Stimulated activated CD4-positive, alpha-beta T cell treated with anti-CD3 and anti-CD28 coated beads, Interleukin-2, amount 100 ng/mL, for 24 hours (primary cell): ENCODE results near the gene TNS3.

ENCODE experiments used
- DNase-seq, 2 donors: peaks; one replicate each; pipeline ENCODE4 v3.0.0-alpha.2; 2020

TNS3 gene

DNA sequence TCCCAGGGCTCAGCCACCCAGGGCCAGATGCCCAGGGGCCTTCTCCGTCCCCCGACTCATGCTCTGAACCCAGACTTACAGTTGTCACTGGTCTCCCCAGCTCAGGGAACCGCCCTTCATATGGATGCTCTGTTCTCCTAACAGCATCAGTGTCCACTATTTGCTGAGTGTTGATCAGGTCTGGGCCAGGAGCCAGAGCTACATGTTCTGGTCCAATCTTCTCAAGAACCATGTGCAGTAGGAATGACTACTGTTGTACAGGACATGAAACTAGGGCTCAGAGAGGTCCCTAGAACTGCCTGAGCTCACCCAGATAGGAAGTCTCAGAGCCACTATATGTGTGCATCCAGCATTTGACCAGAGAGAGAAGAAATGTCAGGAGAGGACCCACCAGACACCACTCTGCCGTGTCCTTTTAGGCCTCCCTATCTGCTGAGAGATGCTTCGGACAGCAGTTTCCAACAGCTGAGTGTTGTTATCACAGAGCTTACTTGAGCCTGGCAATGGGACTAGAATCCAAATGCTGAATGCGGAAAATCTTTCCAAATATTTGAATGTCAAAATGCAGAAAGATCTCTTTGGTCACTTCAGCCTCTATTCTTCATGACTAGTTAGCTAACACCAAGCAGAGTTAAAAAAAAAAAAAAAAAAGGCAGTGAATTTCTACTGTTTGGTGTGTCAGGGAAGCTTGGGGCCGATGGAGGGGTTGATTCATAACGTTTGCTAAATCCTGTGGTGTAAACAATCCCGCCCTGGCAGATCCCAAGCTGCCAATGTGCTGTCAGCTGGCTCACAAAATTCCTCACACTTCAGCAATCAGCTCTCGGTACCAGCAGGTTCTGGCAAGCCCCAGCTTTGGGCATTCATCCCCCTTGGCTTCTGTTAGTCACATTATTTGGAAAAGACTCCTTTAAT, 246.1 kb downstream of the TNS3 start:
- no peak for DNase-seq

DNA sequence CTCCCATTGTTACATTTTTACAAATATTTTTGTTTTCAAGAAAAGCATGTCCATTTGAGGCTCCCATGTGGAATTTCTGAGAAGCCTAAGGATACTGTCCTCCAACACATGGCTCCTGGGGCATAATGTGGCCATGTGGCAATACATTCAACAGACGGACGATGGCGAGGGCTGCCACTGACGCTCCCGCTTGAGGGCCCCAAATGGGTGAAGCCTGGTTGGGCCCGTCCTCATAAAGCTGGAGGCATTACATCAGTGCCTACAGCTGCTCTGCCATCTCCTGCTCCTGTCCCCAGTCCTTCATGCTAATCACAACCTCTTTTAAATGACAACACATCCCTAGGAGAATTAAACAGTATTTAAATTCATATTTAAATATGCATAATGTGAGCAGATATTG, 246.8 kb downstream of the TNS3 start:
- DNase-seq = no peak

DNA sequence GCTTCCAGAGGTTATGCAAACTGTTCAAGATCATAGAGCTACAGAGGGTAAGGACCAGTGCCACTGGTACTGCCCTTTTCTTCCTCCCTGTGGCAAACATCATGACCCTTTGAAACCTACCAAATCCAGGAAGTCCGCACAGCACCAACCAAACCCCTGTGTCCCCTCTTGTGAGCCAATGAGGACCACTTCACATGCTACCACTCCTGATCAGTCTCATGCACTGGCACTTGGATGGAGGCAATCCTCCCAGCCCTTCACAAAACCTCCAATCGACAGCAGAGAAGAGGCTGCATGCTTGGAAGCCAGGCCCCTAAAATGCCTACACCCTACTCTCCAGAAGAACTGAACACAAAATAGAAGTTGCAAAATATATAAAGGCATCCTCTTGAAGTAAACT, 248.0 kb downstream of the TNS3 start:
- DNase-seq = no peak

DNA sequence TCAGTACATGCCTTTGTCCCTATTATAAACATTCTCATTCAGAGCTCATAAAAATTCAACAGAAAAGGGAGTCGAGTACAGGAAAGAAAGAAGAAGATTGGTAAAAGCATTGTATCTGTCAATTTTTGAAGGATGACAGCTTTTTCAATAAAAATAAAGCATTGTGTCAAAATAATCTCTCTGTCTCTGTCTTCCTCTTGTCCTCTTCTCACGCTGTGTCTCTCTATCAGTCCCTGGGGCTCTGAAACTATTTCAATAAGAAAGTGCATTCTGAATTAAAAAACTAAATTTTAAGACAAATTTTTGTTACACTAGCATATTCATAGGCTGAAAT, 248.4 kb downstream of the TNS3 start:
- no peak for DNase-seq

DNA sequence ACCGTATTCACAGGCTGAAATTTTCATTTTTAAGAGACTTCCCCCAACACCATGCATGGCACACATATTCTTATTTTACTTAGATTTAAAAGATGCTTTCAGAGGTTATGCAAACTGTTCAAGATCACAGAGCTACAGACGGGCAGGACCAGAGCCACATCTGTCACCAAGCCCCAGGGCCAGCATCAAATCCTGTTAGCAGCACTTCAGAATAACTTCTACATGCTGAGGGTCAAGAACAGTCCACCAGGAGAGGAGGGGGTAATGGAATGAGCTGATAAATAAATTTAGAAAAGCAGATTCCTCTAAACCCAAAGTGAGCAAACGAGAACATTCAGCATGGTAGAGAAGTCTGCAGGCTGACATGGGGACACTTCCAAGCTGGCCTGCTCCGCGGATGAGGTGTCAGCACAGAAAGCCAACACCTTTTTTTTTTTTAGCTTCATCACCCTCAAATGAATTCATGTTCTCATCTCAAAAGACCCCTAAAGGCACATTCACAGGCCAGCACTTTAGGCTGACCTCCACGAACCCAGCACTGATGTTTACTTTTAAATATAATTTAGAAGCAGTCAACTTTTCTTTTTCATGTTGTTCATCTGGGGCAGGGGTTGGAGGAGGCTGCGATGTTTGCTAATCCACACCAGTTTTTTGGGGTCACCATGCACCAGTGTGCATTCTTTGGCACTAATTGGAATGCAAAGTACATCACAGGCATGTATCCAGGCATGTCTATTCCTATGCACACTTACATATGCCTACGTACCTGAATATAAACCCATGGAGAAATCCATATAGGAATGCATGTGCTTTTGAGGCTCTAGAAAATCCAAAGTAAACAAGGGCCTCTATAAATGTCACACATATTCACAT, 249.0 kb downstream of the TNS3 start:
- DNase-seq = no peak

DNA sequence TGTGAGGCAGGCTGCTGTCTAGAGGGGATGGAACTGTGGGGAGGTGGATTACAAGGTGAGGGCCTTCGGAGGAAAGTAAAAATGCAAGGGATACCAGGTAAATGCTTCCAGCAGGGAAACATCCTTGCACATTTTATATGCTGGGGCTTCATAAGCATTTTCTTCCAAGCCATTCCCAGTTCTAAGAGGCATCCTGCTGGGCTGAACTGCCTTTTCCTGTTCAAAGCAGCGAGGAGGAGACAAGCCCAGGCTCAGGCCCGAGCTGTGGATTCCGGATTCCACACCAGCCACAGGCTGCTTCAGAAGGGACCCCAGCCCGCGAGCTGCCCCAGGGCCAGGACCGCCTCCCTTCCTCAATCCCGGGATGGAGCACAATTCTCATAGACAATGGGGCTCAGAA, 249.7 kb downstream of the TNS3 start:
- DNase-seq = no peak

DNA sequence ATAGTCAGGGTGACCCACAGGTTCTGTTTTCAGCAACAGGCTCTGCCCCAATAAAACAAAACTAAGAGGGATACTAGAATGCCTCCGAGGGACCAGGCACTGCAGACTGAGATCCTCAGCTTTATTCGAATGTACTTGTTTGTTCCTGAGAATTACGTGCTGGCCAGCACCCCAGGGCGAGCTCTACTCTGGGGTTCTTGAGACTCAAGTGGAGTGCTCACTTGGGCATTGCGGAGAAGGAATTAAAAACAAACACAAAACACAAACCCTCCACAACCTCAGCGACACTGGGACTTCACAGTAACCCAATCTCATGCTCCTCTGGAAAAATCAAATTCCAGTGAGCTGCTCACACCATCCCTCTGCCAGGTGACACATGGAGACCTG, 250.7 kb downstream of the TNS3 start:
- no peak for DNase-seq

DNA sequence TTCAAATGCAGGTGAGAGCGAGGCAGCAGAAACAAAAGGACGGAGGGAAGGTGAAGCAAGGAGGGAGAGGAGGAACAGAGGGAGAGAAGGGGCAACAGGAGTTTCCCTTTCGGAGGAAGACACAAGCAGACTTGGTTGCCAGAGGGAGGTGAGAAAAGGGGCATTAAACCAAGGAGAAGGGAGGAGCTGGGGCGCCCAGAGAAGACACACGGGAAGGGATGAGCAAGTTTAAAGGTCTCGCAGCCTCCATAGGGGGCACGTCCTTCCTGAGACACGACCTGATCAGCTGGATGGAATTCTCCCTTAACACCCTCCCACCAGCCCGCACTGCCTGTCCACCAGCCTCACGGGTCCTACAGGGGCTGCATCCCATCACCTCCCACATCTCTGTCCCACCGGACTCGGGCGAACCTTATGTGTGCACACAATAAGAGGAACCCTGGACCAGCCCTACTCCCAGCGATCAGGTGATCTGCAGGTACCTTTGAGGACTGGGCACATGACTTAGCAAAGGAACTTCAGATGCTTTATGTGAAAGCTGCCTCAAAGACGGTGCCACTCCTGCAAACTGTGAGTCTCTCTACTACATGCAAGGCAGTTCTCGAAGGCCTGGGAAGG, 251.2 kb downstream of the TNS3 start:
- no peak for DNase-seq

DNA sequence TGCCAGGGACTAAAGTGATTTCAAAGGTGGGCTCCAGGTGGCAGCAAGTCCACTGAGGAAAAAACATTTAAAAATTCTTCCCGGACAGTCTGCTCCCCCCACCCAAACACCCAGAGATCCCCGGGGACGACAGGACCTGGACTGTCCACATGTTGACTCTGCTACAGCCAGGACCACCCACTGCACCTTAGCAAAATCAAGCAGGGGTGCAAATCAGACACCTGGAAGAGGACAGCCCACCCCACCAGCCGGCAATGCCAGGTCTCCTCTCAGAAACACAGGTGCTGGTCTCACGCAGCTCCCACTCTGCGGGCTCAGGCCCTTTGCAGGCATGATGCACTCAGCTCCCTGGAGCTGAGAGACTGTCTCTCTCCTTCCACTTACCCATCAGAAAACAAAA, 251.9 kb downstream of the TNS3 start:
- no peak for DNase-seq

DNA sequence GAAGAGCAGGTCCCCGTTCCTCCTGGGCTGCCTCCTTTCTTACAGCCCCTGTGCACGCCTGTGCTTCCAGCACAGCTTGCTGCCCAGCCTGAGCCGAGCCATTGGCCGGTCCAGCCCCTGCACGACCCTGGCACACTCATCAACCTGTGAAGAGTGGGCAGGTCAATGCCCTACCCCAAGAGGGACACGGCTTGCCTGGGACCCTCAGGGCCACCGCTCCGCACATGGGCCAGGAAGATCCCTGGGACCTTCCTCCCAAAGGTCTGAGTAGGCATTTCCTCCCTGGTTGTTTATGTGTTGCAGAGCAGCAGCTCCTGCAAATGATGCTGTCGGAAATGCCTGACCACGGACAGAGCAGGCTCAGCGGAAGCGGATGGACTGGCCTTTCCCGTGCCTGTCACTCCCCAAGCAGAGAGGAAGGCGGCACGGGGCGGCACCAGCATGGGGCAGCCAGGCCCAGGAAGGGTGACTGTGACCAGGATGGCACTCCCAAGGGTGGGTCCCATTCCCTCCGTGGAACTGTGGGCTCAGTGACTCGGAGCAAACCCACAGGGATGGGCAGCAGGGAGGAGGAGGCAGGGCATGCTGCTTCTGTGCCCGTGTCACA, 252.5 kb downstream of the TNS3 start:
- DNase-seq = no peak

DNA sequence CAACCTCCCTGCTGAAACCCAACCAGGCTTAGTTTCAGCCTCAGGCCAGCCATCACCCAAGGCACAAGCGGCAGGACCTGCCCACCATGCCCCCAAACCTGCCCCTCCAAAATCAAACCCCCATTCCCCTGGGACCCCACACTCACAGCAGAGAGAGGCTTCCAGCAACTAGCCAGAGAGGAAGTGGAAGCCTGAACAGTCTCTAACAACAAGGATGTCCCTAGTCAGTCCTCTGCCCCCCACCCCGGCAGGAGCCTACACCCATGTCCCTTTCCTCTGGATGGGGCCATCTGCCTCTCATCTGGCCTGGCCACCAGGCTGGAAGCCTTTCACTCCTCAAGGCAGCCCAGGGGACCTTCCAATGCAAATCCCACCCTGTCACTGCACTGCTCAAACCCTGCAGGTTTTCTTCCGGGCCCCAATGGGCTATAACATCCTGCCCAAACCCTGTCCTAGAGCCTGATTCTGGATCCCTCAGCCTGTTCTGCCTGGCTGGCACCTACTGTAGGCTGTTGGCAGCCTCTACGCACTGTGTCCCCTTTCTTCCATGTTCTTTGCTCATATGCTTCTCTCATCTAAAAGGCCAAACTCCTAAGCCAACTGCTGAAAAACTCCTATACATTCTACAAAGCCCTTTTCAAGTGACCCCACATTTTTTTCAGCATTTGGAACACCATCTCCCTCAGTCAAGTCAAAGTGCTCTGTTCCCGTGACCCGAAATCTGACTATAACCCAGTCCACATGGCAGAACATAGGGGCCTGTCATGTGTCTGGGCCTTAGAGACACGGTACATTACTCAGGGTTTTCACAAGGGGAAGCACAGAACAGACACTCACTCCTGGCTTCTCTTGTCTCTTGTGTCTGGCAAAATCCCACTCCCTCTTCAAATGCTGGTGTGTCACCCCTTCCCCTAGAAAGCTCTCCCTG, 253.3 kb downstream of the TNS3 start:
- DNase-seq = no peak

DNA sequence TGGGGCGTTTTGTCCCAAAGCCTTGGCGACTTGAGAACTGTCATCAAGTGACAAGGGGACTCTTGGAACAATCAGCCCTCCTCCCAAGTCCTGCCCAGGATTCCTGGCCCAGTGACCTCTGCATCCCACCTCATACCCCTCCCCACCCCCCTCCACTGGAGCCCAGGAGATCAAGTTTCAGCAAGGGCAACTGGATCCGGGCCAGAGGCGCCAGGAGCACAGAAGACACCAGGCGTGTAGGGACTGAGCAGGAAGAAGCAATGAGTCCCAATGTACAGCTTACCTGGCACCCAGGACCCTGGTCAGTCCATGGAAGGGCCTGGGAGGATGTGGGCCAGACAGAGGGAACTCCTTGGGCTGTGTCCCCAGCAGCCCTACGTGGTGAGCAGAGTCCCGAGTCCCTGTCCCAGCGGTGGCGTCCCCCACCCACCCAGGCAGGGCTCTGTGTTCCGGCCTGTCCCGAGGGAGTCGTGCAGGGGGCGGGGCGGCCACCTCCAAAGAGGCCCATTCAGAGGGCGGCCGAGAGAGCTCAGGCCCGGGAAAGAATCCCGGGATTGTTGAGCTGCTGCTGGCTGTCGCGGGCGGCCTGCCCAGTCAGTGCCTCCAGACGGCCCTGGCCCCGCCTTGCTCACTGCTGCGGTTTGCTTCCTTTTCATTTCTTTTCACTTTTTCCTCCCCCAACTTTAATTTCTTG, 254.1 kb downstream of the TNS3 start:
- no peak for DNase-seq

DNA sequence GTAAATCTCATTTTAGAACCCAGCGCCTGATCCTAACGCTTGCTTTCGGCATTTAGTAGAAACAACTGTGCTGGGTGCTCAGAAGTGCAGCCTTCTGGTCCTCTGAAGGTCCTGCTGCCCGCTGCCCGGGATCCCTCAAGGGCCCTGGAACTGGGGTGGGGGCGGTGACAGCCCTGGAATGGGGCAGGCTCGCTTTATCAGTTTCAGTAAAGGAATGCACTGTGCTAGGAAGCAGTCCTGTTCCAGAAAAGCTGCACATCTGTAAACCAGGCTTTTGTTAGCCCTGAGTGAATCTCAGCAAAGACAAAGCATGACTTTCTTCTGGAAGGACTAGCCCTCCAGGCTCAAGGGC, 254.6 kb downstream of the TNS3 start:
- no peak for DNase-seq

DNA sequence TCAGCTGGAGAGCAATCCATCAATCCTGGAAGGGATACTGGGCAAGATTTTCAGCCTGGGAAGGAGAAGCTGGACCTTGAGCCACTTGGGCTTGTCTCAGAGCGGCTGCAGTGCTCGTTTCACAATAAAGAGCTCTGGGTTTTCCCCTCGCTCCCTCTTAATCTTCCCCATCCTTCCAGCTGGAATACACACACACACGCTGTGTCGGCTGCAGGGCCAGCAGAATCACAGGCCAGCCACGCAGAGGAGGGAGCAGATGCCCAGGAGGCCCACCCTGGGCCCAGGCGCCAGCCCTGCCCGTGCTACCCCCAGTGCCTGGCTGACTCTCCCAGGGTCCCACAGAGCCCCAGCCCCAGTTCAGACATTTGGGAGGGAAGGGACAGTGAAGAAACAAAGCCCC, 255.1 kb downstream of the TNS3 start:
- no peak for DNase-seq

DNA sequence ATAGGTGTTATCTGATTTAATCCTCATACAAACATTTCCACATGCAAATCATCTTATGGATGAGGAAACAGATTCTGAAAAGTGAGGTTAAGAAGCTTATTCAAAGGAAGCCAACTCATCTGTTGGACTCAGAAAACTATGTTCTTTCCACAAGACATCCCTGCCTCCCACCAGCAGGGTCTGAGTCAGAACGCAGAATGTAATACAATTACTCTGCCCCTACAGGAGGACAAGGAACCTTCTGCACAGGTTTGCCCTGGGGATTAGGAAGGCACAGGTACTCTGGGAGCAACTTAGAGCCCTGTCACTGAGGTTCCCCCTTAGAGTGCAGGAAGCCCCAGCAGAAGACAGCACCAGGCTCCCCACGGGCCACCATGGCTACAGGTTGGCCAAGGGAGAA, 255.7 kb downstream of the TNS3 start:
- DNase-seq = no peak

DNA sequence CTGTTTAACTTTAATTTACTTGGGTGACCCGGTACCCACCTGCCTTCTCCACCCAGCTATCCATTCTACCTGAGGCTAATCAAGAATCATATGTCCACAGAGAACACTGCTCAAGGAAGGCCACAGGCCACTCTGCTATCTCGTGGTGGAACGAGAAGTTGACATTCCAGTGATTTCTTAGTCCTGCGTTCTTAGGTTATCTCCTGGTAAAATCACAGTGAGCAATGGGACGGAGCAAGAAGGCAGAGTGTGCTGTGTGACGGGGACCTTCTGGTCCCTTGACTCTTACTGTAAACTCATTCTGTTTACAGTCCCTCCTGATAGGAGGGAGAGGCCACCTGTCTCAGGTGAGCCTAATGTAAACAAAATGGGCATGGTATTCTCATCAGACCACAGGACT, 256.6 kb downstream of the TNS3 start:
- DNase-seq = no peak

DNA sequence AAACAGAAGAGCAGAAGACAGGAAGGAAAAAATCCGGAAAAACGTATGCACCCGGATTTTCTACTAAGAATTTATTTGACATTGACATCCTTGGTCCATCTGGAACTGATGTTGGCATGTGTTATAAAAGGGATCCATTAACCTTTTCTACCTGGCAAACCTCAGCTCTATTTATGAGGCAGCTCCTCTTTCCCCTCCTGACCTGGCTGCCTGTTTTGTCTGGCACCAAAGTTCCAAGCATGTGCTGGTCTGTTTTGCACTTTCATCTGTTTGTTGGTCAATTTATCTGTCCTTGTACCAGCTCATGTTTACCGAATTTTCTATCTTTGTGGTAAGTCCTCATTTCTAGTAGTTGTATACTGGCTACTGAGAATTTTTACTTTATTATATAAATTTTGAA, 258.0 kb downstream of the TNS3 start:
- no peak for DNase-seq

DNA sequence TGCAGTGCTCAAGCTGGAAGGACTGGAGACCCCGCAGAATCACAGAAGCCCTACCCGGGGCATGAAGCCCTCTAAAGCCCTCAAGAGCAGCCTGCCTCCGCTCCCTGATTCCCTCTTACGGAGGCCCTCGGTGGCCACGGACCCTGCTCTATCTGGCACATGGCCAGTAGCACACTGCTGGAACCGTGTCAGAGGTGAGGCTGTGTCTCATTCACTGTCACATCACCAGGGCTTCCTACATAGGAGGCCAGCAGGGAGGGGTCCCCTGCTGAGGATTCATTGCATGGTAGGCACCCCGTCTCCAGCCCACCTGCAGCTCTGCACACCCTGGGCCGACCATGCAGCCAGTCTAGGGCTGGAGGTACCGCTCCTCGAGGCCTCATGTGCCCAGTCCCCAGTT, 259.2 kb downstream of the TNS3 start:
- DNase-seq = no peak

DNA sequence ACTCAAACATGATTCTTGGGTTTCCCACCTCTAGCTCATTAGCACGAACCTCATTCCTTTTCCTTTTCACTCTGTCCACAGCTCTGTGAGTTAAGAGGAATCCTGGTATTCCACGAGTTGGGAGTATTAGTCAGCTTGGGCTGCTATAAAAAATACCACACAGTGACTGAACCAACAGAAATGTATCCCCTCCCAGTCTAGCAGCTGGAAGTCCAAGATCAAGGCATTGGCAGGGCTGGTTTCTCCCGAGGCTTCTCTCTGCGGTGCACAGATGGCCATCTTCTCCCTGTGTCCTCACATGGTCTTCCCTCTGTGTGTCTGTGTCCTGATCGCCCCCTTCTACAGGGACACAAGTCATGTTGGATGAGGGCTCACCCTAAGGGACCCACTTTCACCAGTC, 261.6 kb downstream of the TNS3 start:
- no peak for DNase-seq

DNA sequence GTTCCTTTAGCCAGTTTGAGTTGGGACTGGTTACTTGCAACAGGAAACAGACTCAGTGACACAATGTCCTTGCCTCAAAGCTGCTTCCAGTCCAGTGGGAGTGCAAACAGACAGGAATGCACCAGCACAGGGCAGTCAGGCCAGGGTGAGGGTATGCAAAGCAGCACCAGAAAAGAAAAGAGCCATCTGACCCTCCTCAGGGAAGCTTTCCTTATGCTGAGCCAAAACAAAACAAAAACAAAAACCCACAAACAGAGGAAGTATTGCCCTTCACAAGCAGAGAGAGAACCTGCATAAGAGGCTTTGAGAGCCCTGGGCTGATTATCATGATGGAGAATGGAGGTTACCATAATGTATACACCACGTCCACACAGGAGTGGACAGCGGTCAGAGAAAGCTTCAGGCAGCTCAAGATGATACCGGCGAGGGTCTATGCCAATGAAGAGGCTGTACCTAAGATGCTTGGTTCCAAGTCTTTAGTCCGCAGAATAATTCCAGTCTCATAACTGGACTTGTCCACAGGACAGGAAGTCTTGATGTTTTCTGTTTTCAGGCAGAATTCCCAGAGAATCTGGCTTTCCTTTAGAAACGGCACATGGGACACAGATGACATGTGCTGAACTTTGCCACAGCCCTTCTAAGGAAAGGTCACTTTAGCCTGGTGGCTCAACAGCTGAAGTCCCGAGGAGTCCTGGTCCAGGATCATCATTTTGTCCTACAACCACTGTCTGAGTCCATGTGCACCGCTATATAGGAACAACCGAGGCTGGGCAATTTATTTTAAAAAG, 263.3 kb downstream of the TNS3 start:
- no peak for DNase-seq

DNA sequence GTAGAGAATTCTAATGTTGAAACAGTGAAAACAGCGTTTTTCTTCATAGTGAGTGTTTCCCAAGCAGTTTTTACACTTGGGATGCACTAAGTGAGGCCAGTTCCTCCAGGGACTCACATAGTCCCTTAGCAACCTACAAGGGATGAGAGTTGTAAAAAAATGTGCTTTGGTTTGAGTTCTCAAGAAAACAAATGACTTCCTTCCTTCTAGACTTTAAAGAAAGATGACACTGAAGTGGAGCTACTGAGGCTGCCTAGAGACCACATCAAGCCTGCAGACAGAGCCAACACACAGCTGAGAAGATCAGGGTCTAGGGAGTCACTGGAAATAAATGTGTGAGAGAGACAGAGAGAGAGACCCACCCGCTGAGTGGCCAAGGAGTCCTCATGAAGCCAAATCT, 264.4 kb downstream of the TNS3 start:
- DNase-seq = no peak
